ENCODE results near the gene SLX4IP.

DNA sequence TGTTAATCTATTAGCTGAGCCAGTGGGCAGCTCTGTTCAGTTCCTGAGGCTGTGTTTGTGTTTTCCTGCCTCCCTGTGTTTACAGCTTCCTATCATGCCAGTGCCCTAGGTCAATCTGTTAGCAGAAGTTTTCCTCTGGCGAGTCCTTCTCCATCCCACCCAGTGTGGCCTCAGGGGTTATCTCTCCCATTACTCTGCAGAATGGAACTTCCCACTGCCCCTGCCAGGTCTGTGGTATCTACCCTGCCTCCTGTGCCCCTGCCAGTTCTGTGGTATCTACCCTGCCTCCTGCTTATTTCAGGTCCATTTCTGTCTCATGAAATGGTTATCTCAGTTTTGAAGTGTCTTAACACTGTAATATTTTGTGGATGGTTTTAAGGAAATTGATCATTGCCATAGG lies 63.1 kb downstream of the SLX4IP start:
- TF ChIP-seq PHF8 (CRISPR knock-in tag; IDR thresholded peaks at IDR 0.05) (no peak), REPIN1 (CRISPR knock-in tag; IDR thresholded peaks at IDR 0.05; ENCODE audit: borderline replicate concordance, low read depth) (no peak), PHF5A (CRISPR knock-in tag; IDR thresholded peaks at IDR 0.05; ENCODE audit: low read depth, unreplicated experiment) (no peak), EZH2 (conservative IDR thresholded peaks at IDR 0.05; ENCODE audit: low read depth, low read length) (no peak), ZNF780A (CRISPR knock-in tag; IDR thresholded peaks at IDR 0.05) (no peak), MXI1 (IDR thresholded peaks at IDR 0.05; ENCODE audit: borderline replicate concordance, low read depth, low read length) (no peak), PTBP1 (IDR thresholded peaks at IDR 0.05; ENCODE audit: low read depth, low read length, poor library complexity, severe bottlenecking) (no peak), PHB2 (IDR thresholded peaks at IDR 0.05; ENCODE audit: partially characterized antibody) (no peak), CEBPB (IDR thresholded peaks at IDR 0.05; ENCODE audit: borderline replicate concordance, low read depth, low read length) (no peak), GABPA (IDR thresholded peaks at IDR 0.05; ENCODE audit: low read depth, low read length) (no peak), GABPA (CRISPR knock-in tag; IDR thresholded peaks at IDR 0.05; ENCODE audit: low read depth) (no peak)
- TF ChIP-seq, protein P1, sequence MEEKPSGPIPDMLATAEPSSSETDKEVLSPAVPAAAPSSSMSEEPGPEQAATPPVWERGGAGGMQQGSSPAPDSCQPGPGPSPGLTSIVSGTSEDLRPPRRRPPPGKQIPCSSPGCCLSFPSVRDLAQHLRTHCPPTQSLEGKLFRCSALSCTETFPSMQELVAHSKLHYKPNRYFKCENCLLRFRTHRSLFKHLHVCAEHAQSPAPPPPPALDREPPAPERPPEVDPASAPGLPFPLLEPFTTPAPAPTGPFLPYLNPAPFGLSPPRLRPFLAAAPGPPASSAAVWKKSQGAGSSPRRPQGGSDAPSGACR (CRISPR knock-in tag; IDR thresholded peaks at IDR 0.05) = no peak
